Neural cell (in vitro differentiated cells): ENCODE data around the gene PTPRB.

Experiments used
- CTCF ChIP-seq: fragments of 450-650 bp; IDR thresholded peaks from 2 replicates; pipeline ENCODE4 v1.5.1; 2014; ENCODE audit warnings: antibody characterized with exemption, mild to moderate bottlenecking, moderate library complexity; ENCODE audit not compliant: poor library complexity, severe bottlenecking
- EZH2 ChIP-seq: fragments of 200-600, 300-800 bp; shearing (Covaris generic), sonication (generic); IDR thresholded peaks from 2 replicates; pipeline ENCODE4 v1.6.1; 2014; ENCODE audit warnings: antibody characterized with exemption, low read length, borderline replicate concordance, mild to moderate bottlenecking; ENCODE audit not compliant: insufficient read depth, poor library complexity, severe bottlenecking
- POLR2AphosphoS5 ChIP-seq: IDR thresholded peaks from 2 replicates; pipeline ENCODE4 v1.6.1; 2012
- RAD21 ChIP-seq: fragments of 450-650 bp; conservative IDR thresholded peaks from 2 replicates; pipeline ENCODE4 v1.6.1; 2014; ENCODE audit warnings: antibody characterized with exemption, mild to moderate bottlenecking, moderate library complexity
- REST ChIP-seq: IDR thresholded peaks from 2 replicates; pipeline ENCODE4 v1.6.1; 2012; ENCODE audit warnings: borderline replicate concordance
- SMC3 ChIP-seq: fragments of 450-650 bp; conservative IDR thresholded peaks from 2 replicates; pipeline ENCODE4 v1.6.1; 2014; ENCODE audit warnings: antibody characterized with exemption, mild to moderate bottlenecking, moderate library complexity; ENCODE audit not compliant: poor library complexity

- no peak for TF ChIP-seq REST
- no peak for TF ChIP-seq EZH2
- TF ChIP-seq RAD21: no peak
- TF ChIP-seq CTCF: no peak
- no peak for TF ChIP-seq SMC3
- no peak for TF ChIP-seq POLR2AphosphoS5
Measured at GRCh38 chr12:70617450-70617849, 19.8 kb downstream of the PTPRB start.
